Epidermal melanocyte (primary cell): Measurements from ENCODE around the gene PTMS.

Source experiments
- DNase-seq: peaks from one replicate; pipeline ENCODE4 v3.0.0; 2011; ENCODE audit warnings: low spot score; ENCODE audit not compliant: insufficient read length

Gene PTMS

GRCh38 chr12:6771509-6772330, 5.6 kb downstream of the PTMS start:
- no peak for DNase-seq

GRCh38 chr12:6772331-6772695, 6.2 kb downstream of the PTMS start, which contains the start of gene LAG3:
Gene LAG3, plus strand, starts transcription at chr12:6772520. Its CDS starts 333 bp downstream, at chr12:6772853.
- DNase-seq, result no peak

GRCh38 chr12:6772726-6773589, 6.8 kb downstream of the PTMS start:
- DNase-seq, result no peak

GRCh38 chr12:6773590-6774351, 7.6 kb downstream of the PTMS start:
- DNase-seq, result no peak

DNA sequence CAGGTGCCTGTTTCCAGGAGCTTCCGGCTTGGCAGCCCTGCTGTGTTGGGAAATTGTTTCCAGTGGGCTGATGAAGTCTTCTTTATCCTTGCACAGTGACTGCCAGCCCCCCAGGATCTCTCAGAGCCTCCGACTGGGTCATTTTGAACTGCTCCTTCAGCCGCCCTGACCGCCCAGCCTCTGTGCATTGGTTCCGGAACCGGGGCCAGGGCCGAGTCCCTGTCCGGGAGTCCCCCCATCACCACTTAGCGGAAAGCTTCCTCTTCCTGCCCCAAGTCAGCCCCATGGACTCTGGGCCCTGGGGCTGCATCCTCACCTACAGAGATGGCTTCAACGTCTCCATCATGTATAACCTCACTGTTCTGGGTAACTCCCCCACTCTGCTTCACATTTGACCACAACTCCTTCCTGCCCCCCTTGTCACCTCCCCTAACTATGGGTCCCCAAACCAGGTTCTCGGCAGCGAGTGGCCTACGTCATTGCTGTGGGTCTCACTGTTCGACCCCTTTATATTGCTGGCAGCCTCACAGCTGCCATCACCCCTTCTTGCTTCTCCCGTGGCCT, 8.4 kb downstream of the PTMS start:
- DNase-seq, result no peak

DNA sequence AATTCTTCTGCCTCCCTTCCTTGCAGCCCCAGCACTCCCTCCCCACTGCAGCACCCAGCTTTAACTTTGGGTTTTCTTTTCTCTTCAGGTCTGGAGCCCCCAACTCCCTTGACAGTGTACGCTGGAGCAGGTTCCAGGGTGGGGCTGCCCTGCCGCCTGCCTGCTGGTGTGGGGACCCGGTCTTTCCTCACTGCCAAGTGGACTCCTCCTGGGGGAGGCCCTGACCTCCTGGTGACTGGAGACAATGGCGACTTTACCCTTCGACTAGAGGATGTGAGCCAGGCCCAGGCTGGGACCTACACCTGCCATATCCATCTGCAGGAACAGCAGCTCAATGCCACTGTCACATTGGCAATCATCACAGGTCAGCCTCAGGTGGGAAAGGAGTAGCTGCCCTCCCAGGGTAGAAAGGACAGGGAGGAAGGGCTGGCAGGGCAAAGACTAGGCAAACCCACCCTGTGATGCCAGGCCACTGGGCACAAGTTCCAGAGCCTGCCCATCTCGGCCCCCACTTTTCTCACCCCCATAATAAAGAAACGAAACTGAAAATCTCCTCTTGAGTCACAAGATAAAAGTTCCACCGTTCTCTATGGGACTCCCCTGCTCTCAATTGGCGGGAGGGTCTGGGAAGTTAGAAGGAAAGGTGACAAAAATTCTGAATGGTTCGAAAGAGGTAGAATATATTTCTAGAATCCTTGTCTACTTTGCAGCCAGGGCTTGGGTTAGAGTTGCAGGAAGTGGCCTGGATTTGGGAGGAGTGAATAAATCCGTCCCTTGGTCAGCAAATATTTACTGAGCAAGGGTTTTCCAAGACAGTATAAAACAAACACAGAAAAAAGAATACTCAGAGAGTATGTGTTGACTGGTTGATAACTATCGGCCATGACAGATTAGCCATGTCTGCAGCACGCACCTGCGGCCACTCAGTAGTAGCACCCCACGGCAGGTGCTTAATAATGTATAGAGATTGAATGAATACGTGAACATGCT, 9.3 kb downstream of the PTMS start:
- DNase-seq, result no peak

DNA sequence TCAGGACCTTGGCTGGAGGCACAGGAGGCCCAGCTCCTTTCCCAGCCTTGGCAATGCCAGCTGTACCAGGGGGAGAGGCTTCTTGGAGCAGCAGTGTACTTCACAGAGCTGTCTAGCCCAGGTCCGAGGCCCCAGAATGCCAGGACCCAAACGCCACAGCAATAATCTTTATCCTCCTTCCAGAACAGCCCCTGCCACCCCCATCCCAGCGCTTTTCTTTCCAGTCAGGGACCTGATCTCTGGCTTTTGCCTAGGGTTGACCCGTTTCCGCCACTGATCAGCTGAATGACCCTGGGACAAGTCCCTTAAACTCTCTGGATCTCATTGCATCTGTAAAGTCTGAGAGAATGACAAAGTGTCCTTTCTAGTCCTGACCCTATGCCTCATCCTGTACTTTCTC, 11.2 kb downstream of the PTMS start:
- DNase-seq, result no peak

- no peak for DNase-seq
Observed at GRCh38 chr12:6778217-6778573, 12.0 kb downstream of the PTMS start.

DNA sequence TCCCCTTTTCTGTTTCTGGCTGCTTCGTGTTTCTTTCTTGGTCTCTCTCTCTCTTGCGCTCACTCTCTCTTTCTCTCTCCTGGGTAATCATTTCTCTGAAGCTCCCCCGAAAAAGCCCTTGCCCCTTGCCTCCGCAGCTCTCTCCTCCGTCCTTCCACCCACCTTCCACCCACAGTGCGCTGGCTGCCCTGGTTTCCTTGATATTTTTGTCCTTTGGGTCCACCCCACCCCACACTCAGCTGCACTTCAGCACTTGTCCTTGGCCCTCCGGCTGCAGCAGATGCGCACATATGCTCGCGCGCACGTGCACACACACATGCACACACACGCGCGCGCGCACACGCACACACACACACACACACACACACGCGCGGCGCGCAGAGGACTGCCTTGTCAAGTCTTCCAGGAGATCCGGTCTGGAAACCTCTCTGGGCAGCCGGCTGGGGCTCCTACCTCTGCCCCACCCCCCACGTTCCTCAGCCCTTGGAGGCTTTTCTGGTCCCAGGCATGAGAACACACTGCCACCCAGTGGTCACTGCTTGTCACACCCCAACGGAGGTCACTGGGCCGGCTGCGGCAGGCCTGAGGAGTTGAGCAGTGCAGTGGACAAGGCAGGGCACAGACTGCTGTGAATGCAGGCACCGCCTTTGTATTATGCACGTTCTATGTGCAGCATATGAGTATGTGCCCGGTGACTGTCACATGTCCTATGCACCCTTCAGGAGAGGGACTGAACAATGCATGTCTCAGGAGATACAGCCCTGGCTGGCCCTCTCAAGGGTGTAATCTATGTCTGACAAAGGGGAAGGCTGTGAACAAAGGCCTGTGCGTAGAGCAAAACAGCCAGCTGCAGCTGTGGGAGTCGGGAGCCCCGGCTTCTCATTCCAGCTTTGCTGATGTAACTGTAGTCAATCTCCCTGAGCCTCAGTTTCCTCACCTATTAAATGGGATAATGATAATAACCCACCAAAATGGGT, 12.7 kb downstream of the PTMS start:
- DNase-seq, result peak; percentile 92

GRCh38 chr12:6779708-6780432, 13.7 kb downstream of the PTMS start:
- DNase-seq, result no peak

DNA sequence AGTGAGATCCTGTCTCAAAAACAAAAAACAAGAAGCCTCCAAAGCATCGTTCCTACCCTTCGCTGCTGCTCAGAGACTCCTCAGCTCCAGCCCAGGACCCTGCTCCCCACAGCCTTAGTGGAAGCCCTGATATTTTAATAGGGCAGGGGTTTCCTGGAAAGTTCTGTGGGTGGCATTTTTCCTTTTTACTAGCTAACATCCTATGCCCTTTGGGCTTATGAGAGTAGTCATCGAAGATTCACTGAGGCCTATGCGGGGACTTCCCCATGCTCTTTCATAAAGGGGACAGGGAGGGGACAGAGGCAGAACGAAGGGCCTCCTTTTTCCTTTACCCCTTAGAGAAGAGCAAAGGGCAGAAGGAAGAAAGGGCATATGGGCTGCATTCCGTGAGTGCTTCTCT, 14.4 kb downstream of the PTMS start:
- no peak for DNase-seq

- no peak for DNase-seq
Observed at GRCh38 chr12:6782119-6782518, 16.0 kb downstream of the PTMS start.

- DNase-seq, result no peak
Observed at GRCh38 chr12:6782850-6783566, 16.8 kb downstream of the PTMS start.

DNA sequence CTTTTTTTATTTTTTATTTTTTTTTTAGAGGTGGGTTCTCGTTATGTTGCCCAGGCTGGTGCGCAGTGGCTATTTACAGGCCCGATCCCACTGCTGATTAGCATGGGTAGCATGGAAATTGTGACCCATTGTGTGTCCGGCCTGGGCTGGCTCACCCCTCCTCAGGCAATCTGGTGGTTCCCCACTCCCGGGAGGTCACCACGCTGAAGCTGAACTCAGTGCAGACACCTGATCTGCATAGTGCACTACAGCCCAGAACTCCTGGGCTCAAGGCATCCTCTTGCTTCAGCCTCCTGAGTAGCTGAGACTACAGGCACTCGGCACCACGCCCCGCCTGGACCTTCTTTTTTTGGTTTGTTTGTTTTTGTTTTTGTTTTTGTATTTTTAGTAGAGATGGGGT, 17.7 kb downstream of the PTMS start:
- DNase-seq, result no peak

DNA sequence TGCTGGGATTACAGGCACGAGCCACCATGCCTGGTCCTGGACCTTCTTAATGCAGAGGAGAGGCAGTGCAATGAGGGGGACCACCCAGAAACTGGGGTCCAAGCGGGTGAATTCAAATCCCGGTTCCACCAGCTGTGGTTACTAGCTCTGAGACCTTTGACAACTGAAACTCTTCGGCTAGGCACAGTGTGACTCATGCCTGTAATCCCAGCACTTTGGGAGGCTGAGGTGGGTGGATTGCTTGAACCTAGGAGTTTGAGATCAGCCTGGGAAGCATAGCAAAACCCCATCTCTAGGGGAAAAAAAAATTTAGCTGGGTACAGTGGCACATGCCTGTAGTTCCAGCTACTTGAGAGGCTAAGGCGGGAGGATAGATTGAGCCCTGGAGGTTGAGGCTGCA, 18.1 kb downstream of the PTMS start:
- no peak for DNase-seq

DNA sequence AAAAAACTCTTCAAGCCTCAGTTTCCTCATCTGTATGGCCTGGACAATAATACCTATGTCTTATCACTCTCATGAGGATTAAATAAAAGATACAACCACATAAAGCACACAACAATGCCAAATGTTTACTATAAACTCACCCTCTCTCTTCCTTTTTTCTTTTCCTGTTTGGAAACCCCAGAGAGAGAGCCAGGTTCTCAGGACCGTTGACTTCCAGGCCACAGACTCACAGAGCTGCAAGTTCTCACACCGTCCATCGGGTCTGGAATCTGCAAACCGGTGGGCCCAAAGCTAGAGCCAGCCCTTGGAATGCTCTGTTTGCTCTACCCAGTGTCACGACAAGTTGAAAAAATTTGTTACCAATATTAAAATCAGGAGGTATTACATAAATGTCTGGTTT, 18.6 kb downstream of the PTMS start:
- no peak for DNase-seq

- DNase-seq, result no peak
Observed at GRCh38 chr12:6786416-6787094, 20.4 kb downstream of the PTMS start.
